K562 (cell line): Measurements from ENCODE around the gene BTAF1.

ENCODE experiments used
- BRF1 ChIP-seq: IDR thresholded peaks from 3 replicates; pipeline ENCODE4 v1.6.1; 2011; ENCODE audit warnings: borderline replicate concordance, mild to moderate bottlenecking; ENCODE audit not compliant: insufficient read length; ENCODE audit errors: extremely low read depth
- EZH2 ChIP-seq: IDR thresholded peaks from 2 replicates; pipeline ENCODE4 v1.6.1; 2012; ENCODE audit warnings: low read depth, mild to moderate bottlenecking, inconsistent platforms, low read length, borderline replicate concordance
- JUNB ChIP-seq: fragments of 450-650 bp; formaldehyde crosslinking; conservative IDR thresholded peaks from 2 replicates; pipeline ENCODE4 v1.4.0; 2020; ENCODE audit warnings: mild to moderate bottlenecking
- MYNN ChIP-seq, 2 experiments: sonication (generic); formaldehyde crosslinking in 1 of 2; IDR thresholded peaks; 2 replicates each; pipeline versions ENCODE4 v1.5.0 to v1.6.1; 2016 to 2020; ENCODE audit warnings: antibody characterized with exemption in 1 of 2, missing genetic modification reagents in 1 of 2
- POLR2A ChIP-seq: fragments of 450-650 bp; conservative IDR thresholded peaks from 2 replicates; pipeline ENCODE4 v1.6.1; 2016
- ZBTB1 ChIP-seq: sonication (generic); formaldehyde crosslinking; IDR thresholded peaks from 2 replicates; pipeline ENCODE4 v1.8.1; 2023; ENCODE audit warnings: missing genetic modification reagents, low read depth, mild to moderate bottlenecking, borderline replicate concordance
- TF ChIP-seq, protein P1 (sequence below), 3 experiments: IDR thresholded peaks in 2 of 3; conservative IDR thresholded peaks in 1 of 3; 2 replicates each; pipeline ENCODE4 v1.5.1; 2011 to 2012; ENCODE audit warnings: low read length in 3 of 3, mild to moderate bottlenecking in 3 of 3, control low read depth in 2 of 3, improper control_type of control experiment in 1 of 3, inconsistent platforms in 1 of 3, low read depth in 1 of 3, mixed read lengths in 1 of 3, moderate library complexity in 1 of 3; ENCODE audit not compliant: insufficient read depth in 2 of 3

- TF ChIP-seq, protein P1, sequence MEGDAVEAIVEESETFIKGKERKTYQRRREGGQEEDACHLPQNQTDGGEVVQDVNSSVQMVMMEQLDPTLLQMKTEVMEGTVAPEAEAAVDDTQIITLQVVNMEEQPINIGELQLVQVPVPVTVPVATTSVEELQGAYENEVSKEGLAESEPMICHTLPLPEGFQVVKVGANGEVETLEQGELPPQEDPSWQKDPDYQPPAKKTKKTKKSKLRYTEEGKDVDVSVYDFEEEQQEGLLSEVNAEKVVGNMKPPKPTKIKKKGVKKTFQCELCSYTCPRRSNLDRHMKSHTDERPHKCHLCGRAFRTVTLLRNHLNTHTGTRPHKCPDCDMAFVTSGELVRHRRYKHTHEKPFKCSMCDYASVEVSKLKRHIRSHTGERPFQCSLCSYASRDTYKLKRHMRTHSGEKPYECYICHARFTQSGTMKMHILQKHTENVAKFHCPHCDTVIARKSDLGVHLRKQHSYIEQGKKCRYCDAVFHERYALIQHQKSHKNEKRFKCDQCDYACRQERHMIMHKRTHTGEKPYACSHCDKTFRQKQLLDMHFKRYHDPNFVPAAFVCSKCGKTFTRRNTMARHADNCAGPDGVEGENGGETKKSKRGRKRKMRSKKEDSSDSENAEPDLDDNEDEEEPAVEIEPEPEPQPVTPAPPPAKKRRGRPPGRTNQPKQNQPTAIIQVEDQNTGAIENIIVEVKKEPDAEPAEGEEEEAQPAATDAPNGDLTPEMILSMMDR (IDR thresholded peaks at IDR 0.05 in 2 of 3, conservative IDR thresholded peaks at IDR 0.05 in 1 of 3; ENCODE audit: insufficient read depth in 2 of 3, low read depth in 1 of 3, low read length in 3 of 3): no peak
- TF ChIP-seq ZBTB1 (no peak), JUNB (CRISPR knock-in tag) (no peak), POLR2A (no peak), BRF1 (no peak), MYNN (IDR thresholded peaks at IDR 0.05) (no peak), MYNN (CRISPR knock-in tag; IDR thresholded peaks at IDR 0.05) (no peak), EZH2 (no peak)
Observed at GRCh38 chr10:92038949-92039348, 115.4 kb downstream of the BTAF1 start.
